Keratinocyte (primary cell): ENCODE measurements around the gene C2CD4A.

ENCODE experiments used
- CTCF ChIP-seq, 3 experiments: IDR thresholded peaks in 1 of 3; conservative IDR thresholded peaks in 1 of 3; optimal IDR thresholded peaks in 1 of 3; 2 replicates in 2 of 3; 3 replicates in 1 of 3; pipeline versions ENCODE3 to v1.5.1; 2011; ENCODE audit warnings: low read length in 3 of 3, mild to moderate bottlenecking in 3 of 3, moderate library complexity in 2 of 3, control low read depth in 1 of 3, inconsistent platforms in 1 of 3; ENCODE audit not compliant: insufficient read depth in 2 of 3; ENCODE audit errors: extremely low read depth in 1 of 3
- EZH2 ChIP-seq: IDR thresholded peaks from one replicate; pipeline ENCODE4 v1.6.1; 2012; ENCODE audit warnings: inconsistent platforms, mild to moderate bottlenecking, low read length, moderate library complexity

- TF ChIP-seq CTCF (optimal IDR thresholded peaks at IDR 0.05 in 1 of 3, IDR thresholded peaks at IDR 0.05 in 1 of 3, conservative IDR thresholded peaks at IDR 0.05 in 1 of 3; ENCODE audit: extremely low read depth in 1 of 3, insufficient read depth in 2 of 3, low read length in 3 of 3) (no peak), EZH2 (no peak)
These were observed 39.3 kb downstream of the C2CD4A start for GRCh38 chr15:62106096-62106495.
